LNCAP (cell line): ENCODE data around the gene TOB1.

ENCODE experiments used
- TF ChIP-seq, protein P1 (sequence below): fragments of 450-650 bp; IDR thresholded peaks from 2 replicates; pipeline ENCODE4 v1.5.1; 2017; ENCODE audit warnings: mild to moderate bottlenecking

The TOB1 gene

DNA sequence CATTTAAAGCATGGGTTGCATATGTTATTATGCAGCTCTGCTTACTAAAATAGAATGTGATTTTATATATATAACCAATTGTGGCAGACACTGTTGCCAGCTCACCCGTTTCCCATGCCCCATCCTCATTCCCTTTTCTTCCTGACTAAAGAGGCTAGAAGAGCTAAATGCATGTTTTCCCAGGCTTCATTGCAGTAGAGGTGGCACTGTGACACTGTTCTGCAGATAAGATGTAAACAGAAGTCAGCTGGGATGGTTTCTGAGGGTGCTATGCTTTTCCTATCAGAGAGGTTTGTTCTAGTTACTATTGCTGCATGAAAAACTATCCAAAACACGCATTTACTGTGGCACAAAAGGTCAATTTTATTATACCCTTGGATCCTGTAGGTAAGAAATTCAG, 5.7 kb upstream of the TOB1 start:
- TF ChIP-seq, protein P1, sequence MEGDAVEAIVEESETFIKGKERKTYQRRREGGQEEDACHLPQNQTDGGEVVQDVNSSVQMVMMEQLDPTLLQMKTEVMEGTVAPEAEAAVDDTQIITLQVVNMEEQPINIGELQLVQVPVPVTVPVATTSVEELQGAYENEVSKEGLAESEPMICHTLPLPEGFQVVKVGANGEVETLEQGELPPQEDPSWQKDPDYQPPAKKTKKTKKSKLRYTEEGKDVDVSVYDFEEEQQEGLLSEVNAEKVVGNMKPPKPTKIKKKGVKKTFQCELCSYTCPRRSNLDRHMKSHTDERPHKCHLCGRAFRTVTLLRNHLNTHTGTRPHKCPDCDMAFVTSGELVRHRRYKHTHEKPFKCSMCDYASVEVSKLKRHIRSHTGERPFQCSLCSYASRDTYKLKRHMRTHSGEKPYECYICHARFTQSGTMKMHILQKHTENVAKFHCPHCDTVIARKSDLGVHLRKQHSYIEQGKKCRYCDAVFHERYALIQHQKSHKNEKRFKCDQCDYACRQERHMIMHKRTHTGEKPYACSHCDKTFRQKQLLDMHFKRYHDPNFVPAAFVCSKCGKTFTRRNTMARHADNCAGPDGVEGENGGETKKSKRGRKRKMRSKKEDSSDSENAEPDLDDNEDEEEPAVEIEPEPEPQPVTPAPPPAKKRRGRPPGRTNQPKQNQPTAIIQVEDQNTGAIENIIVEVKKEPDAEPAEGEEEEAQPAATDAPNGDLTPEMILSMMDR = no peak

DNA sequence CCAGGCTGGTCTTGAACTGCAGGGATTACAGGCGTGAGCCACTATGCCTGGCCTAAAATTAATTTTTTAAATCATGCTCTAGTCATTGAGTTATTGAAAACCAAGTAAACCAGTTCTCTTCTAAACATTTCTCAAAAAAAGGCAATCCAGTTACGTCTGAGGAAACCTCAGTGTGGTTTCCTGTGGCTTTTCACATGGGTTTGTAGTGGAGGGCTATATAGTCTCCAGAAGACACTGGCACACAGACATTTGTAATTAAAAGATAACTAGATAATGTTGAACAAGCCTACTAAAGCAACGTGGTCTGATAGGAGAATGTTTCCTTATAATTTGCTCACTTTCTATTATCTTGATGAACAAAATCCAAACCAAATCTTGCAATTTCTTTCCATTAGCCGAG, 5.2 kb upstream of the TOB1 start:
- TF ChIP-seq, protein P1 = no peak

DNA sequence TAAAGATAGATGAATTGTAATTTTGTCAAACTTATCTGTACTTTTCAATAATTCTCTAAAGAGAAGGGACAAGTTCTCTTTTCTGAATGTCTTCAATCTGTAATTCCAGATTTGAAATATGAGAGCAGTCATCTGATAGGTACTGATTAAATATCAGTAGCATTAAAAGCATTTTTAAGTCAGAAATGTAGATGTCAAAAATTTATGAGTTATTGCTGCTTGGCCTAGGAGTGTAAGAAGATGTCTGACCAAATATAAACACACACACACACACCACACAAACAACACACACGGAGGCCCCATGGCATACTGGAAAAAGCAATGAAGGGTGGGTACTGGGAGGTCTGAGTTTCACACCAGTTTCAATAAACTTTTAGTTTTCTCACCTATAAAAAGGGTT, 2.4 kb upstream of the TOB1 start:
- TF ChIP-seq, protein P1 = no peak

DNA sequence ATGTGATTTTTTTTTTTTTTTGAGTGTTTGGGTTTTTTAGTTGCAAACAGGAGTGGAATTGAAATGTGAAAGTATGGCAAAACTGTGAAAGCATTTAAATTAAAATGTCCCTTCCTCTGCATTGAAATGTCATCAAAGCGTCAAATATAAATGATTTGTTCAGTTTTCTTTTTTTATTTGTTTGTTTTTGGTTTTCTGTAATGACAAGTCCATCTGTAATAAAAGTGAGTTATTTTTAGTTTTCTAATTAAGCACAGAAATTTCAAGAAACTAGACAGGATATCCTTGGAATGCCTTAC, 1.9 kb upstream of the TOB1 start:
- TF ChIP-seq, protein P1 = no peak

DNA sequence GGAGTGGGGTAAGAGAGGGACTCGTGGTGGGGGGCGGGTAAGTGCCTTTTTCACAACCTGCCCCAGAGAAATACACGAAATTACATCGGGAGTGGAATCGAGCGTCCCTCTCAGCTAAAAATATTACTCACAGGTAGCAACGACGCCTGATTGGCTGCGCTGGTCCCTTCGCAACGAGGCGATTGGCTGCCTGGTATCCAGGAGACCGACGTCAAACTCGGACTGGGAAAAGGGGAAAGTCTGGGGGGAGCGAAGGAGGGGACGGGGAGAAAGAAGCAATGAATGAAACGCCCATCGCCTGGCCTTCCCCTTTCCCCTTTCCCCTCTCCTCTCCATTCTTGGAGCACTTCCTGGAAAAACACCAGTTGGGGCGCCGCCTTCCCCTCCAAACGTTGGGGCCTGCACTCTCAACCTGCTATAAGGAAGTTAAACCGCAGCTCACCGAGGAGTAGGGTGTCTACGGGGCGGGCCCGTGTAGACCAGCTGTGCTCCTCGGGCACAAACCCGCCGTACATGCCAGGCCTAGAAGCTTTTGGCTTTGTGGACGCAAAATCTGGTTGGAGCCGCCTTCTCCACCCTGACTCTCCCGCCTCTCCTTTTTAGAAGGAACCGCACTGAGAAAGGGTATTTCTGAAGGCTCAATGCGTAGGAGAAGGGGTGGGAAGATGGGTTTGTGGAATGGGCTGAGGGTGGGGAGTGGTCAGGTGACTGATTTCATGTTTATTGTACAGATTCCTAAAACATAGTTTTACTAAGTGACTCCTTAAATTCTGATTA, 1.4 kb upstream of the TOB1 start:
- TF ChIP-seq, protein P1 = no peak

DNA sequence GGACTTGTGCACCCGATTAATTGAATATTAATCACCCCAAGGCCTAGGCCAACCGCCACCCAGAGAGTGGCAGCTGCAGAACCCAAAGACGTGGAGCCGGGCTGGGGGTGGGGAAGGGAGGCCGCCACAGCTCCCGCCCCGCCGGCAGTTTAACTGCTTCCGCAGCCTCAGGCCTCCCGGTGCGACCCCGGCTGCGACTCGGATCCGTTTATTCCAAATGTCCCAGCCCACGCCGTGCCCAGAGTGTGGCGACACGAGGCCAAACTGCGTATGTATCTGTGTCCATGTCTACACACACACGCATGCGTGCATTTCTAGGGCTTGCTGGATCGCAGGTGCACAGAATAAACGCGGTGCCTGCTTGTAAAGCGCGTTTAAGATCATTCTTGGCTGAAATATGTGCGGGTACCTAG, 802 bp upstream of the TOB1 start:
- TF ChIP-seq, protein P1 = no peak

DNA sequence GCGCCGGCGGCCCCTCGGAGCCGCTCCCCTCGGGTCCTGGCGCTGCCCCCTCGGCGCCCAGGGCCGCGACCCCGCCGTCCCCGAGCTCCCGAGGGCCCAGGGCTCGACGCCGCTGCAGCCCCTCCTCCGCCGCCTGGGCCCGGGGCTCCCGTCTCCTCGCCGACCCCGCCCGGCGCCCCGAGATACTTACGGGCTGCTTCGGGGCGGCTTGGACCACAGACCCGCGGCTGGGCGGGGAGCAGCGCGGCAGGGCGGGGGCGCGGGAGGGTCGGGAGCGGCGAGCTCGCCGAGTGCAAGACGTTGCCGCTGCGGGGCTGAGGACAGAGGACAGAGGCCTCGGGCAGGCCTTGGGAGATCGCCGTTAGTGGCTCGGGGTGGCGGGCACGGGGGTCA, 290 bp downstream of the TOB1 start:
- TF ChIP-seq, protein P1 = no peak
